UCSD-AML1 (cell line): Measurements from ENCODE around the gene CNOT10.
"Not testable (repeated sequence)": the region's sequence is repeated elsewhere in the genome, so short reads cannot be mapped to it uniquely, and the experiment has no call there.

Source experiments
- DNase-seq: peaks from one replicate; lab custom pipeline; 2025; ENCODE audit not compliant: unreplicated experiment; lab: John Stamatoyannopoulos, UW

CNOT10 gene

DNA sequence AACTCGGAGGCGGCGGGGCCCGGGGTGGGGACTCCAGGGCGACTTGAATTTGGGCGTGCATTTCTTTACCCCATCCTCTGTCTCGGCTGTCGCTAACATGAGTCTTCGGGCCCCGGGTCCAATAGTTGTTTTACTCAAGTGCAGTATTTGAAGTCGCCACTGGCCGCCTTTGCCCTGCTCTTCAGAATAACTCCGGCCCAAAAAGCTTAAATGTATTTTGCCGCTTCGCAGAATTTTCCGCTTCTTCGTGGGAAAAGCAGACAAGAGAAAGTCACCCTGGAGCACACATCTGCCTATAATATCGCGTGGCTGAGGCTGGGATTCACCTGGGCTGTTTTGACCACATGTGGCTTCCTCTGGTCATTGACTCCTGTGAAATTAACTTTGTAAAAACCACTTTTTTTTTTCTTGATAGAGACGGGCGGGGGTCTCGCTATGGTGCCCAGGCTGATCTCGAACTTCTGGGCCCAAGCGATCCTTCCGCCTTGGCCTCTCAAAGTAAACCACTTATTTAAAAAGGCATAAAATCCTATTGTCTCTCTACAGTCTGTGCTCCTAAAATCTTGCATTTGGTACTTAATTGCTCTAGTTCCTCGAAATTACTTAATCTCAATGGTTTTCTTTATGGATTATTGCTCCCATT lies 676 bp downstream of the CNOT10 start:
- no peak for DNase-seq

DNA sequence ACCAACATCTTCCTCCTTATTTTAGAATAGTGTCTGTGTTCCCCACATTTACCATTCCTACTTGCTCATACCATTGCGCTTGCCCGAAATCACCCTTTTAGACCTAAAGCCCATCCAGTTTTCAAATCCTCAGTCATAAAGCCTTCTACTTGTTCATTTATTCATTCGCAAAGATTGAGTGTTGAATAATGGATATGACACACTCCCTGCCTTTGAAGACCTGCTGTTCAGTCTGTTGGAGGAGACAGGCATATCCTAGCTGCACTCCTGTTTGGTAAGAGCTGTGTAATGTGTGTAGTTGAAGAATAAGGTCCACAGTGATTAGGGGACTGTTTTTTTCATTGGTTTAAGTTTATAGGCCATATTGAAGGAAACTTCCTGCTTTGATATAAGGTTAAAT lies 1.7 kb downstream of the CNOT10 start:
- DNase-seq: no peak

- DNase-seq: no peak
Measured at GRCh38 chr3:32691847-32692246, 6.9 kb downstream of the CNOT10 start.

- DNase-seq: no peak
Measured at GRCh38 chr3:32696523-32696922, 11.5 kb downstream of the CNOT10 start.

DNA sequence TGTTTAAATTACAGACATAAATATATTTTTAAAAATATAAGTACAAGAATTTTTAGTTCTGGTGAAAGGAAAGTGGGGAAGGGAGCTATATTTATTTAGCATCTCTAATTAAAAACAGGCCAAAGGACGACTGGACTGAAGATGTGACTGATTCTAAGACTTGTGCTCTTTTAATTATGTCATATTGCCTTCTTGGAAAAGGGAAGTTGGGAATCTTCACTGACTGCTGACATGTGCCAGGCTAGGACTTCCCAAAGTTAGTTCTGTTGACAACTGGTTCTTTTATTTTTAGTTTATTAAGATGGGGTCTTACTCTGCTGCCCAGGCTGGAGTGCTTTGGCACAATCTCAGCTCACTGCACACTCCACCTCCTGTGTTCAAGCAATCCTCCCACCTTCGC lies 13.5 kb downstream of the CNOT10 start:
- DNase-seq: no peak

GRCh38 chr3:32699429-32699828 lies 14.4 kb downstream of the CNOT10 start:
- DNase-seq: no peak

- no peak for DNase-seq
Measured at GRCh38 chr3:32700244-32700643, 15.3 kb downstream of the CNOT10 start.

GRCh38 chr3:32703491-32703972 lies 18.5 kb downstream of the CNOT10 start:
- no peak for DNase-seq

GRCh38 chr3:32705232-32705631 lies 20.2 kb downstream of the CNOT10 start:
- no peak for DNase-seq

DNA sequence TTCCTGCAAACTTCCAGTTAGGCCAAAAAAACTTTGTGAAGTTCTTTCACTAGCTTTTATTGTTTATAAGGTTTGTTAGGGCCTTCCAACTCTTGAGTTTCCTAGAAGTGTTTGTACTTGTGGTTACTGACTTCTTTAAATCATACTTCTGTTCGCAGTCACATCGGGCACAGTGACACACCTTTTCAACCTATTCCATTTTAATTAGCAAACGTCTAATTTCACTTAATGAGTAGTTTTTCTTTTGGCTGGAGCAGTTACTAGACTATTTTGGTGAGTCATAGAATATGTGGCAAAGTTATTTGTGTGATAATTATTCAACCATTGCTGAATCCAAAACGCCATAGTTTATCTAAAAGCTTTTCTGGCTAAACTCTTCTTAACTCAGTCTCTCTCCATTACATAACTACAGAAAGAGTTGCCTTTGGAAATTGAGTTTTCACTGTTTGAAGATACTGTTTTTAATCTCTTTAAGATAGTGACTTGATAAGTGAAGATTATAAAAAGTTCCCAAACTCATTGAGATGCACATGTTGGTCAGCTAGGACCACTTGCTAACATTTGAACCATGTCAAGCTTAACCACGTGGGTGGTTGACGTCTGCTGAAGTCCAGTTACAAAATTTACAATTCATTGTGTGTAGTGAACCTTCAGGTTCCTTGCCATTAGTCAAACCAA lies 21.5 kb downstream of the CNOT10 start:
- no peak for DNase-seq

- no peak for DNase-seq
Measured at GRCh38 chr3:32707026-32707370, 22.0 kb downstream of the CNOT10 start.

DNA sequence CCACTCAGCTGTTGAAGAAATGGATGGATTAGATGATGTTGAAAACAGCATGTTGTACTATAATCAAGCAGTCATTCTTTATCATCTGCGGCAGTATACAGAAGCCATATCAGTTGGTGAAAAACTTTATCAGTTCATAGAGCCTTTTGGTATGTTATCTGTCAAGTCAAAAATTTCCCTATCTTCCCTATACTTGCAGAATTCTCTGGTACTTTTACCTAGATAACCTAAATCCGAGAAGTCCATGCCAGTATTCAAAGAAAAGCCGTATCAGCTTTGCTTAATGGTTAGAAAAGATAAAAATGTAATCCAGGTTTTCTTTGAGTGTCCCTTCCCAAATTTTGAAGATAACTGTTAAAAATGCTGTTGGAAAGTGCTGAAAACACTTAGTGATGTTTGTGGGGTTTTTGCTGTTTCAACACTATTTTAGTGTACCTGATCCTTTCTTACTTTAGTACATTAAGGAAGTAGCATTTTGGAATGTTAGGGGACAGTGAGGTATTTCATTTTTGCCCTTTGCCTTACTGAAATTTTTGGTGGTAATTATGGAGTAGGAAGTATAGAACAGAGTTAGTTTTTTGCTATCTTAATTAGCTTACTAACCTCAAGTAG lies 23.8 kb downstream of the CNOT10 start:
- DNase-seq: no peak

GRCh38 chr3:32709346-32709745 lies 24.4 kb downstream of the CNOT10 start:
- peak; percentile 12 for DNase-seq

GRCh38 chr3:32712506-32713055 lies 27.6 kb downstream of the CNOT10 start:
- DNase-seq: no peak

DNA sequence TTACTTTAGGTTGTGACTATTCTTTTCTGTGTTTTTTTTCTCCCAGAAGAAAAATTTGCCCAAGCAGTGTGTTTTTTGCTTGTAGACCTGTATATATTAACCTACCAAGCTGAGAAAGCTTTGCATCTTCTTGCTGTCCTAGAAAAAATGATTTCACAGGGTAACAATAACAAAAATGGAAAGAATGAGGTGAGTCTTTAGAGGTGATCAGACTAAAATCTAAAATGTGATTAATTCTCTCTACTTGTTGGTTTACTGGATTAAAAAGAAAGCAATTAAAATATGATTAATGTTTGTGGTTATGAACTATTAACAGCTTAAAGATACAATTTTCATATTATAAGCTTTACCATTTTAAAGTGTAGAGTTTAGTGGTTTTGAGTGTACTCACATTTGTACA lies 28.2 kb downstream of the CNOT10 start:
- DNase-seq: no peak

DNA sequence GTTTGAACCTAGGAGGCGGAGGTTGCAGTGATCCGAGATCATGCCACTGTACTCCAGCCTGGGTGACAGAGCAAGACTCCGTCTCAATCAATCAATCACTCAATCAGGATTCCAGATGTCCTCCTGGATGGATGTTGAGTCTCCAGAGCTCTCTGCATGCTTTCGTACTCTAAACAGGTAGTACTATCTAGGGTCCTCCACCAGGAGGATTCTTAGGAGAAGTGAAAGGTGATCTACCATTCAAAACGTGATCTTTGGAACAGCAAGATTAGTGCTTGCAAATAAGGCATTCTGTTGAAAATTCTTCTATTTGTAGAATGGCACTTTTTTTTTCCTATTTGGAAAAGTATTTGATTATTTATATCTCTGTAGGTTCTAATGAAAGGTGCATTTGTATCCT lies 34.3 kb downstream of the CNOT10 start:
- DNase-seq: no peak

GRCh38 chr3:32719931-32720330 lies 34.9 kb downstream of the CNOT10 start:
- no peak for DNase-seq

- no peak for DNase-seq
Measured at GRCh38 chr3:32725721-32726120, 40.7 kb downstream of the CNOT10 start.

GRCh38 chr3:32733631-32734229 lies 48.7 kb downstream of the CNOT10 start:
- DNase-seq: no peak

DNA sequence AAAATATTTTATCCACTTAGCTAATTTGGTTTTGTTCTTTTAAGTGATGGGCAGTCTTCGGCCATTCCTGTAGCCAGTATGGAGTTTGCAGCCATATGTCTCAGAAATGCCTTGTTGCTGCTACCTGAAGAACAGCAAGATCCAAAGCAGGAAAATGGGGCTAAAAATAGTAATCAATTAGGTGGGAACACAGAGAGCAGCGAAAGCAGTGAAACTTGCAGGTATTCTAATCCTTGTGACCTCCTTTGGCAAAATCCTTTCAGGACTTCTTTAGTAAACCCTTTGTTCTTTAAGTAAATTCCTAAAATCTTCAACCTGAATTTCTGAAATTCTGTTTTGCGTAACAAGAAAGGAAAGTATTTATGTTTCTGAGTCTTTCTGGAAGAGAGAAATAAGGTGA lies 49.8 kb downstream of the CNOT10 start:
- no peak for DNase-seq

- DNase-seq: not testable (repeated sequence)
Measured at GRCh38 chr3:32743470-32743869, 58.5 kb downstream of the CNOT10 start.

- no peak for DNase-seq
Measured at GRCh38 chr3:32743934-32744333, 58.9 kb downstream of the CNOT10 start.
